DOHH2 (cell line): ENCODE data around the gene ZSWIM1.

ENCODE experiments used
- H3F3A ChIP-seq: fragments of 200-600 bp; sonication (generic), shearing (Covaris generic); 2 replicates; pipeline ENCODE4 v1.6.0; 2016; ENCODE audit warnings: antibody characterized with exemption, mild to moderate bottlenecking; ENCODE audit not compliant: control insufficient read depth, insufficient read depth
- H3K27ac ChIP-seq: fragments of 200-600 bp; sonication (generic); 2 replicates; pipeline ENCODE4 v1.5.1; 2014; ENCODE audit warnings: low read depth, mild to moderate bottlenecking, low read length, moderate library complexity
- H3K27me3 ChIP-seq: fragments of 200-600 bp; sonication (generic); 2 replicates; pipeline ENCODE4 v1.6.1; 2014; ENCODE audit warnings: mild to moderate bottlenecking, low read length, mixed read lengths; ENCODE audit not compliant: control insufficient read depth
- H3K36me3 ChIP-seq: fragments of 200-600 bp; sonication (generic); 2 replicates; pipeline ENCODE4 v1.6.1; 2014; ENCODE audit warnings: mild to moderate bottlenecking, low read length, moderate library complexity, mixed read lengths; ENCODE audit not compliant: control insufficient read depth
- H3K4me1 ChIP-seq: fragments of 200-600 bp; sonication (generic); 2 replicates; pipeline ENCODE4 v1.6.1; 2014; ENCODE audit warnings: mild to moderate bottlenecking, low read length, mixed read lengths; ENCODE audit not compliant: control insufficient read depth
- H3K4me2 ChIP-seq: fragments of 200-600 bp; sonication (generic); 2 replicates; pipeline ENCODE4 v1.6.0; 2014; ENCODE audit warnings: mild to moderate bottlenecking, low read length, moderate library complexity
- H3K4me3 ChIP-seq: fragments of 200-600 bp; sonication (generic); 2 replicates; pipeline ENCODE4 v1.5.1; 2014; ENCODE audit warnings: mild to moderate bottlenecking, low read length, mixed read lengths
- H3K79me2 ChIP-seq: fragments of 200-600 bp; sonication (generic); 2 replicates; pipeline ENCODE4 v1.6.1; 2014; ENCODE audit warnings: mild to moderate bottlenecking, low read length, mixed read lengths; ENCODE audit not compliant: control insufficient read depth
- H3K9me2 ChIP-seq: fragments of 200-600 bp; sonication (generic); replicated peaks from 2 replicates; pipeline ENCODE4 v1.6.1; 2014; ENCODE audit warnings: mild to moderate bottlenecking, low read length, mixed read lengths; ENCODE audit not compliant: control insufficient read depth
- H3K9me3 ChIP-seq: fragments of 200-600 bp; sonication (generic); 2 replicates; pipeline ENCODE4 v1.6.1; 2014; ENCODE audit warnings: antibody characterized with exemption, low read length, mixed read lengths; ENCODE audit not compliant: control insufficient read depth, insufficient read depth
- H4K20me1 ChIP-seq: fragments of 200-600 bp; sonication (generic); 2 replicates; pipeline ENCODE4 v1.6.0; 2014; ENCODE audit warnings: low read depth, mild to moderate bottlenecking, antibody characterized with exemption, low read length, moderate library complexity; ENCODE audit not compliant: control insufficient read depth, insufficient read depth
- CTCF ChIP-seq: fragments of 200-600 bp; sonication (generic); IDR thresholded peaks from one replicate; pipeline ENCODE4 v1.5.1; 2014; ENCODE audit warnings: antibody characterized with exemption, mild to moderate bottlenecking, low read depth, low read length; ENCODE audit not compliant: poor library complexity, severe bottlenecking
- EZH2phosphoT487 ChIP-seq: fragments of 200-600 bp; sonication (generic); IDR thresholded peaks from 2 replicates; pipeline ENCODE4 v1.6.1; 2017; ENCODE audit warnings: borderline replicate concordance, mild to moderate bottlenecking, antibody characterized with exemption, low read length, moderate library complexity, mixed read lengths

The ZSWIM1 gene

GRCh38 chr20:45833883-45834796 is 46.9 kb upstream of the ZSWIM1 start:
- Histone ChIP-seq H3K9me2 (no peaks in the 10 kb centered on the region), H3K4me1 (peaks cover 11% of the 10 kb centered on the region), H3K4me2 (peak overlapping the region; percentile 67), H3K9me3 (no peaks in the 10 kb centered on the region), H4K20me1 (no peaks in the 10 kb centered on the region), H3K79me2 (no peaks in the 10 kb centered on the region), H3K27me3 (peaks cover 23% of the 10 kb centered on the region), H3K4me3 (peak overlapping the region; percentile 65), H3K27ac (no peak overlapping the region), H3F3A (0 out of 2 replicates have a peak, but pooled peaks cover 2% of the 10 kb centered on the region), H3K36me3 (no peaks in the 10 kb centered on the region)
- TF ChIP-seq EZH2phosphoT487 (no peak), CTCF (no peak)

GRCh38 chr20:45834797-45835161 is 46.2 kb upstream of the ZSWIM1 start:
- Histone ChIP-seq H3K4me1 (peaks cover 11% of the 10 kb centered on the region), H3K79me2 (no peaks in the 10 kb centered on the region), H3K9me3 (no peaks in the 10 kb centered on the region), H3K4me2 (no peak overlapping the region), H4K20me1 (no peaks in the 10 kb centered on the region), H3K27ac (no peak overlapping the region), H3F3A (0 out of 2 replicates have a peak, but pooled peaks cover 2% of the 10 kb centered on the region), H3K36me3 (no peaks in the 10 kb centered on the region), H3K4me3 (no peak overlapping the region), H3K9me2 (no peaks in the 10 kb centered on the region), H3K27me3 (peaks cover 23% of the 10 kb centered on the region)
- TF ChIP-seq CTCF: no peak
- TF ChIP-seq EZH2phosphoT487: no peak

- no peak for TF ChIP-seq CTCF
- no peak for TF ChIP-seq EZH2phosphoT487
- Histone ChIP-seq H3K9me2 (no peaks in the 10 kb centered on the region), H3K36me3 (no peaks in the 10 kb centered on the region), H4K20me1 (no peaks in the 10 kb centered on the region), H3K4me3 (no peak overlapping the region), H3K27ac (no peak overlapping the region), H3K4me1 (peaks cover 11% of the 10 kb centered on the region), H3K9me3 (no peaks in the 10 kb centered on the region), H3K27me3 (peaks cover 23% of the 10 kb centered on the region), H3K4me2 (no peak overlapping the region), H3F3A (0 out of 2 replicates have a peak, but pooled peaks cover 2% of the 10 kb centered on the region), H3K79me2 (no peaks in the 10 kb centered on the region)
These were observed 45.7 kb upstream of the ZSWIM1 start for GRCh38 chr20:45835329-45835765.
